Smooth muscle cell (in vitro differentiated cells): Measurements from ENCODE around the gene FFAR2. TPM values are rescaled to one million over a fixed set of nuclear protein-coding genes. Genes with fewer than 3 reads are reported as not detected.

Source experiments
- DNase-seq: peaks from one replicate; lab custom pipeline; 2025; ENCODE audit not compliant: unreplicated experiment; lab: John Stamatoyannopoulos, UW
- H2AFZ ChIP-seq: fragments of 200-600 bp; sonication (generic); 2 replicates; pipeline ENCODE4 v1.6.0; 2016; ENCODE audit warnings: antibody characterized with exemption, low read depth, mild to moderate bottlenecking
- H3F3A ChIP-seq: fragments of 200-600 bp; sonication (generic); 2 replicates; pipeline ENCODE4 v1.6.0; 2017; ENCODE audit warnings: antibody characterized with exemption, low read depth
- H3K27ac ChIP-seq: fragments of 200-600 bp; sonication (generic); 2 replicates; pipeline ENCODE4 v1.5.1; 2016; ENCODE audit warnings: low read depth, mild to moderate bottlenecking
- H3K27me3 ChIP-seq: fragments of 200-600 bp; sonication (generic); 2 replicates; pipeline ENCODE4 v1.6.1; 2016; ENCODE audit warnings: low read depth, mild to moderate bottlenecking
- H3K36me3 ChIP-seq: fragments of 200-600 bp; sonication (generic); 2 replicates; pipeline ENCODE4 v1.5.1; 2016; ENCODE audit warnings: low read depth
- H3K4me1 ChIP-seq: fragments of 200-600 bp; sonication (generic); 2 replicates; pipeline ENCODE4 v1.5.1; 2016; ENCODE audit warnings: low read depth
- H3K4me2 ChIP-seq: fragments of 200-600 bp; sonication (generic); 2 replicates; pipeline ENCODE4 v1.6.0; 2016; ENCODE audit warnings: mild to moderate bottlenecking
- H3K4me3 ChIP-seq: fragments of 200-600 bp; sonication (generic); 2 replicates; pipeline ENCODE4 v1.5.1; 2016; ENCODE audit warnings: mild to moderate bottlenecking
- H3K79me2 ChIP-seq: fragments of 200-600 bp; sonication (generic); 2 replicates; pipeline ENCODE4 v1.6.0; 2016; ENCODE audit warnings: low read depth, mild to moderate bottlenecking
- H3K9ac ChIP-seq: fragments of 200-600 bp; sonication (generic); 2 replicates; pipeline ENCODE4 v1.6.0; 2016; ENCODE audit warnings: low read depth
- H3K9me3 ChIP-seq: fragments of 200-600 bp; sonication (generic); replicated peaks from 2 replicates; pipeline ENCODE4 v1.5.1; 2016; ENCODE audit warnings: low read depth
- H4K20me1 ChIP-seq: fragments of 200-600 bp; sonication (generic); 2 replicates; pipeline ENCODE4 v1.6.0; 2016; ENCODE audit warnings: low read depth
- CTCF ChIP-seq: fragments of 200-600 bp; sonication (generic); IDR thresholded peaks from 2 replicates; pipeline ENCODE4 v1.5.1; 2017; ENCODE audit warnings: borderline replicate concordance, mild to moderate bottlenecking, antibody characterized with exemption; ENCODE audit not compliant: insufficient read depth, poor library complexity, severe bottlenecking
- WGBS: methylation state at CpG from one replicate; pipeline ENCODE4 v1.1.7; 2016; ENCODE audit warnings: low lambda C conversion rate; 5-methylcytosine and 5-hydroxymethylcytosine counted together
- polyA plus RNA-seq: library from polyadenylated mRNA; unstranded; fragments of >200 nt; fragmentation: Nextera tagmentation; extraction: Ambion mirVana; gene quantifications from 2 replicates; pipeline ENCODE4 v1.2.1, GENCODE V29; 2016
- small RNA-seq: library from RNA; depleted of rRNA; stranded (forward); fragments of <200 nt; gene quantifications from one replicate; pipeline ENCODE3, GENCODE V24; 2014
- total RNA-seq: library from RNA; depleted of rRNA; stranded (reverse); fragments of >200 nt; gene quantifications from 2 replicates; pipeline ENCODE4 v1.2.3, GENCODE V29; 2014

The FFAR2 gene
- total and polyA plus RNA-seq, 2 experiments from 2014 or later: not detected

- H3K27ac ChIP-seq: no peak overlapping the region
- no peak overlapping the region for H3K4me2 ChIP-seq
- no peaks in the 10 kb centered on the region for H4K20me1 ChIP-seq
- H3K36me3 ChIP-seq: no peaks in the 10 kb centered on the region
- no peaks in the 10 kb centered on the region for H3K79me2 ChIP-seq
- H3K9ac ChIP-seq: no peak overlapping the region
- no peak for DNase-seq
- H3K9me3 ChIP-seq: no peaks in the 10 kb centered on the region
- no peaks in the 10 kb centered on the region for H3K27me3 ChIP-seq
- WGBS: 91% methylated on average over 9 of the region's 9 CpGs
- H3F3A ChIP-seq: no peaks in the 10 kb centered on the region
- H2AFZ ChIP-seq: no peak overlapping the region
- TF ChIP-seq CTCF: no peak
- H3K4me1 ChIP-seq: no peaks in the 10 kb centered on the region
- no peak overlapping the region for H3K4me3 ChIP-seq
Observed at GRCh38 chr19:35498984-35499527, 51.0 kb downstream of the FFAR2 start.

GRCh38 chr19:35500611-35501010 is 52.6 kb downstream of the FFAR2 start:
- Histone ChIP-seq H3K4me1 (no peaks in the 10 kb centered on the region), H2AFZ (no peak overlapping the region), H3K9ac (no peak overlapping the region), H4K20me1 (no peaks in the 10 kb centered on the region), H3K4me2 (no peak overlapping the region), H3K9me3 (no peaks in the 10 kb centered on the region), H3K27me3 (no peaks in the 10 kb centered on the region), H3K27ac (no peak overlapping the region), H3K4me3 (no peak overlapping the region), H3K36me3 (no peaks in the 10 kb centered on the region), H3K79me2 (no peaks in the 10 kb centered on the region), H3F3A (no peaks in the 10 kb centered on the region)
- TF ChIP-seq CTCF: no peak
- WGBS: 92% methylated on average over 10 of the region's 10 CpGs
- no peak for DNase-seq

Small RNA genes lying within 50 kb of the gene (small RNA-seq; reads per million reads assigned to genes)
- gene RN7SL491P: not detected

Other genes with a start within 250 kb of the FFAR2 start
- gene FAM187B, start 219.5 kb upstream of the FFAR2 start, total RNA-seq: not detected in 2 replicates
- gene FAM187B, start 219.5 kb upstream of the FFAR2 start, polyA plus RNA-seq: not detected in 2 replicates
- 11.3 and 14.0 TPM in 2 replicates for gene LSR, start 199.3 kb upstream of the FFAR2 start, total RNA-seq
- 14.2 and 85.3 TPM in 2 replicates for gene LSR, start 199.3 kb upstream of the FFAR2 start, polyA plus RNA-seq
- 30.4 and 34.4 TPM in 2 replicates for gene USF2, start 179.3 kb upstream of the FFAR2 start, total RNA-seq
- 20.0 and 22.7 TPM in 2 replicates for gene USF2, start 179.3 kb upstream of the FFAR2 start, polyA plus RNA-seq
- gene HAMP, start 165.7 kb upstream of the FFAR2 start, total RNA-seq: not detected in 2 replicates
- not detected in 2 replicates for gene HAMP, start 165.7 kb upstream of the FFAR2 start, polyA plus RNA-seq
- not detected in 2 replicates for gene MAG, start 156.1 kb upstream of the FFAR2 start, total RNA-seq
- not detected in 2 replicates for gene MAG, start 156.1 kb upstream of the FFAR2 start, polyA plus RNA-seq
- not detected in 2 replicates for gene CD22, start 119.1 kb upstream of the FFAR2 start, total RNA-seq
- gene CD22, start 119.1 kb upstream of the FFAR2 start, polyA plus RNA-seq: not detected in 2 replicates
- gene FFAR1, start 100.4 kb upstream of the FFAR2 start, total RNA-seq: not detected in 2 replicates
- gene FFAR1, start 100.4 kb upstream of the FFAR2 start, polyA plus RNA-seq: not detected in 2 replicates
- gene FFAR3, start 89.8 kb upstream of the FFAR2 start, total RNA-seq: not detected in 2 replicates
- gene FFAR3, start 89.8 kb upstream of the FFAR2 start, polyA plus RNA-seq: not detected in 2 replicates
- not detected in 2 replicates for gene GPR42, start 77.2 kb upstream of the FFAR2 start, total RNA-seq
- gene GPR42, start 77.2 kb upstream of the FFAR2 start, polyA plus RNA-seq: not detected in 2 replicates
- gene KRTDAP, start 42.2 kb downstream of the FFAR2 start, total RNA-seq: 203 and 298 TPM in 2 replicates
- gene KRTDAP, start 42.2 kb downstream of the FFAR2 start, polyA plus RNA-seq: 41.7 and 68.3 TPM in 2 replicates
- gene DMKN, start 65.4 kb downstream of the FFAR2 start, total RNA-seq: 46.5 and 132 TPM in 2 replicates
- 31.2 and 75.4 TPM in 2 replicates for gene DMKN, start 65.4 kb downstream of the FFAR2 start, polyA plus RNA-seq
- gene SBSN, start 80.1 kb downstream of the FFAR2 start, total RNA-seq: 14.9 and 19.8 TPM in 2 replicates
- gene SBSN, start 80.1 kb downstream of the FFAR2 start, polyA plus RNA-seq: 4.9 and 11.7 TPM in 2 replicates
- gene GAPDHS, start 85.2 kb downstream of the FFAR2 start, total RNA-seq: not detected in 2 replicates
- 0.16 TPM in 1 of 2 replicates, not detected in the other for gene GAPDHS, start 85.2 kb downstream of the FFAR2 start, polyA plus RNA-seq
- gene TMEM147, start 97.4 kb downstream of the FFAR2 start, total RNA-seq: 128 and 168 TPM in 2 replicates
- gene TMEM147, start 97.4 kb downstream of the FFAR2 start, polyA plus RNA-seq: 291 and 293 TPM in 2 replicates
- not detected in 2 replicates for gene ATP4A, start 115.4 kb downstream of the FFAR2 start, total RNA-seq
- gene ATP4A, start 115.4 kb downstream of the FFAR2 start, polyA plus RNA-seq: not detected in 2 replicates
- gene PMIS2, start 137.9 kb downstream of the FFAR2 start, total RNA-seq: not detected in 2 replicates
- gene PMIS2, start 137.9 kb downstream of the FFAR2 start, polyA plus RNA-seq: not detected in 2 replicates
- 6.3 and 6.4 TPM in 2 replicates for gene HAUS5, start 164.5 kb downstream of the FFAR2 start, total RNA-seq
- gene HAUS5, start 164.5 kb downstream of the FFAR2 start, polyA plus RNA-seq: 14.0 and 15.8 TPM in 2 replicates
- 37.2 and 42.4 TPM in 2 replicates for gene RBM42, start 180.8 kb downstream of the FFAR2 start, total RNA-seq
- 143 and 155 TPM in 2 replicates for gene RBM42, start 180.8 kb downstream of the FFAR2 start, polyA plus RNA-seq
- gene ETV2, start 193.5 kb downstream of the FFAR2 start, total RNA-seq: not detected in 2 replicates
- 2.9 and 3.8 TPM in 2 replicates for gene ETV2, start 193.5 kb downstream of the FFAR2 start, polyA plus RNA-seq
- 521 and 971 TPM in 2 replicates for gene COX6B1, start 200.1 kb downstream of the FFAR2 start, total RNA-seq
- gene COX6B1, start 200.1 kb downstream of the FFAR2 start, polyA plus RNA-seq: 622 and 683 TPM in 2 replicates
- gene UPK1A, start 218.3 kb downstream of the FFAR2 start, total RNA-seq: 4.2 TPM in 1 of 2 replicates, not detected in the other
- gene UPK1A, start 218.3 kb downstream of the FFAR2 start, polyA plus RNA-seq: 1.0 TPM in 1 of 2 replicates, not detected in the other